Pancreas (tissue), 10 donors: ENCODE results near the gene PTPRG. TPM values are rescaled to one million over a fixed set of nuclear protein-coding genes. Genes with fewer than 3 reads are reported as not detected.

Source experiments
- ATAC-seq, 4 donors: fragments of 200-7000 bp; cut with Tn5 transposase; one replicate each; pipeline versions ENCODE4 v1.8.0 to v1.9.1; 2020; ENCODE audit warnings: mild to moderate bottlenecking in 4 of 4, moderate library complexity in 4 of 4
- DNase-seq, 6 donors: peaks; one replicate each; pipeline ENCODE4 v3.0.0-alpha.2; 2020
- FAIRE-seq: peaks from 2 replicates; lab custom pipeline; 2012; peaks lifted over from hg19 to GRCh38; lab: Jason Lieb, UNC
- H3K27ac ChIP-seq, 4 donors: fragments of 200-600 bp; sonication (generic); 1 replicate in 3 of 4; 2 replicates in 1 of 4; pipeline versions ENCODE4 v1.5.0 to v1.8.0; 2020
- H3K27me3 ChIP-seq, 4 donors: fragments of 200-600 bp; one replicate each; pipeline ENCODE4 v1.8.0; 2021
- H3K36me3 ChIP-seq, 3 donors: fragments of 200-600 bp; sonication (generic) in 1 of 3; one replicate each; pipeline versions ENCODE4 v1.5.0 to v1.8.0; 2020 to 2021
- H3K4me1 ChIP-seq, 3 donors: fragments of 200-600 bp; one replicate each; pipeline ENCODE4 v1.8.0; 2021
- H3K4me3 ChIP-seq, 4 donors: fragments of 200-600 bp; sonication (generic) in 2 of 4; one replicate each; pipeline versions ENCODE4 v1.5.0 to v1.8.0; 2020 to 2021
- H3K9me3 ChIP-seq, 4 donors: fragments of 200-600 bp; one replicate each; pipeline ENCODE4 v1.8.0; 2021
- WGBS, 2 donors: extraction: QIAGEN DNeasy Blood & Tissue Kit; methylation state at CpG; one replicate each; pipeline ENCODE4 v1.1.7; 2013; 5-methylcytosine and 5-hydroxymethylcytosine counted together
- intact Hi-C, 3 donors: fragments of 100-400 bp; cut with DNase I; formaldehyde crosslinking; loops; one replicate each; pipeline versions ENCODE4 v1.11.1 to v1.14.2; 2022
- polyA plus RNA-seq, 2 donors: library from polyadenylated mRNA; stranded (reverse); fragments of 200-250 nt; gene quantifications; one replicate each; pipeline ENCODE4 v1.2.3, GENCODE V29; 2013
- total RNA-seq, 6 donors: library from RNA; stranded (reverse); fragmentation: NEBNext Ultra II Directional in 4 of 6; extraction: Animal tissue kit (Norgen Biotek cat#: 25700) in 4 of 6; gene quantifications; one replicate each; pipeline versions ENCODE4 v1.2.1 to v1.2.4, GENCODE V29; 2021 to 2023
- TF ChIP-seq, protein P1 (sequence below), 4 donors: fragments of 200-600 bp; sonication (generic) in 3 of 4; IDR thresholded peaks; one replicate each; pipeline versions ENCODE4 v1.5.0 to v1.8.0; 2021; ENCODE audit warnings: antibody characterized with exemption in 4 of 4
- donor health status: healthy with polysubstance abuse.
- donor health status: DM: no; HTN: no; CAD: no; lungs with moderate emphysema.
- donor health status: DM: no; HTN: no; CAD: no.
- donor health status: control.
- donor health status: control.
- donor health status: Bipolar disorder and iron deficiency.
- donor health status: DM: yes; HTN: yes; CAD: no.
- donor health status: DM: no; HTN: no; CAD: no.
- donor health status: DM: no; HTN: no; CAD: no.
- donor health status: DM: yes; HTN: yes; CAD: no.

Gene PTPRG
- total and polyA plus RNA-seq, 8 donors, result 2.8 to 20.5 (median 9.5) TPM

DNA sequence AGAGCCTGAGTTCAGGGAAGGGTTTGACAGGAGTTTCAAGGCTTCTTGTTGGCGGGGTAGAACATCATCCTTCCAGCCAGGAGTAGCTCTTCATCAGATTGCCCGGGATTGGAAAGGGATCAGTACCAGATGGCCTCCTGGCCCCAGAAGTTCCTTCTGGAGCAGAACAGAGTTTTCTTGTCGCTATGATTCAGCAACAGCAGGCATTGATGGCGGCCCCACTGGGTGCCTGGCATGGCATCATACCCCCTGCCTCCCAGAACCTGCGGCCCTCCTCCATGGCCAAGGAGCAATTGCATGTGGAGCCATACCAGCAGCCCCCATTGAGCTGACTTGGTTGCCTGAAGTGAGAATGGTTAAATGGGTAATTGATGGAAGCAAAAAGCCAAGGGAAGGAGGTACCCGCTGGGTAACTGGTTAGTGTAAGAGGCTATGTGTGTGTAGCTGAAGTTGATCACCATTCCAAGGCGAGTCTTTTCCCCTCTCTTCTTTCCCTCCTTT, 305.6 kb downstream of the PTPRG start:
- TF ChIP-seq, protein P1, sequence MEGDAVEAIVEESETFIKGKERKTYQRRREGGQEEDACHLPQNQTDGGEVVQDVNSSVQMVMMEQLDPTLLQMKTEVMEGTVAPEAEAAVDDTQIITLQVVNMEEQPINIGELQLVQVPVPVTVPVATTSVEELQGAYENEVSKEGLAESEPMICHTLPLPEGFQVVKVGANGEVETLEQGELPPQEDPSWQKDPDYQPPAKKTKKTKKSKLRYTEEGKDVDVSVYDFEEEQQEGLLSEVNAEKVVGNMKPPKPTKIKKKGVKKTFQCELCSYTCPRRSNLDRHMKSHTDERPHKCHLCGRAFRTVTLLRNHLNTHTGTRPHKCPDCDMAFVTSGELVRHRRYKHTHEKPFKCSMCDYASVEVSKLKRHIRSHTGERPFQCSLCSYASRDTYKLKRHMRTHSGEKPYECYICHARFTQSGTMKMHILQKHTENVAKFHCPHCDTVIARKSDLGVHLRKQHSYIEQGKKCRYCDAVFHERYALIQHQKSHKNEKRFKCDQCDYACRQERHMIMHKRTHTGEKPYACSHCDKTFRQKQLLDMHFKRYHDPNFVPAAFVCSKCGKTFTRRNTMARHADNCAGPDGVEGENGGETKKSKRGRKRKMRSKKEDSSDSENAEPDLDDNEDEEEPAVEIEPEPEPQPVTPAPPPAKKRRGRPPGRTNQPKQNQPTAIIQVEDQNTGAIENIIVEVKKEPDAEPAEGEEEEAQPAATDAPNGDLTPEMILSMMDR (IDR thresholded peaks at IDR 0.05), result no peak
- Histone ChIP-seq H3K4me1 (no peaks in the 10 kb centered on the region), H3K36me3 (no peaks in the 10 kb centered on the region), H3K4me3 (no peak overlapping the region), H3K27me3 (no peaks in the 10 kb centered on the region), H3K9me3 (no peaks in the 10 kb centered on the region), H3K27ac (no peak overlapping the region)
- FAIRE-seq, result no peak
- WGBS, 2 donors, result 95 to 97% methylated on average over 7 of the region's 7 CpGs
- intact Hi-C loops, result no loop called here
- no peak for ATAC-seq
- DNase-seq, result no peak

DNA sequence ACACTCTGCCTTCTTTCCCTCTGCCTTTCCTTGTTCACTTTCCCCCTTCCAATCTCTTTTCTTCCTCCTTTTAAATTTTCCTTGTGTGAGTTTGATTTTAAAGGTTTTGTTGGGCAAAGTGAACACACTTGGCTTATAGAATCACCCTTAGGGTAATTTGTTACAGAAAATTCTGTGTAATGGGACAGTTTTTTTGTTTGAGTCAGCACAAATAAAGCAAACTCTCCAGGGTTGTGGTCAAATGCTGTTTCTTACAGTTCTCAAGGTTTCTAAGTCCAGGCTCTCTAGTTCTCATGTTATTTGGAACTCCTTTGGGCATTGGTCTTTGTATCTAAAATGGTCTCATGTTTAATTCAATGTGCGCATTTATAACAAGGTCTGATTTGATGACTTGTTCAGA, 307.1 kb downstream of the PTPRG start:
- DNase-seq (no peak), ATAC-seq (no peak), FAIRE-seq (no peak)
- H3K4me1 ChIP-seq, result no peaks in the 10 kb centered on the region
- H3K36me3 ChIP-seq, result no peaks in the 10 kb centered on the region
- H3K9me3 ChIP-seq, result no peaks in the 10 kb centered on the region
- no peaks in the 10 kb centered on the region for H3K27me3 ChIP-seq
- 89 to 100% methylated on average over 1 of the region's 1 CpG for WGBS, 2 donors
- TF ChIP-seq, protein P1 (IDR thresholded peaks at IDR 0.05), result no peak
- no peak overlapping the region for H3K27ac ChIP-seq
- no peak overlapping the region for H3K4me3 ChIP-seq
- intact Hi-C loops, result no loop called here

DNA sequence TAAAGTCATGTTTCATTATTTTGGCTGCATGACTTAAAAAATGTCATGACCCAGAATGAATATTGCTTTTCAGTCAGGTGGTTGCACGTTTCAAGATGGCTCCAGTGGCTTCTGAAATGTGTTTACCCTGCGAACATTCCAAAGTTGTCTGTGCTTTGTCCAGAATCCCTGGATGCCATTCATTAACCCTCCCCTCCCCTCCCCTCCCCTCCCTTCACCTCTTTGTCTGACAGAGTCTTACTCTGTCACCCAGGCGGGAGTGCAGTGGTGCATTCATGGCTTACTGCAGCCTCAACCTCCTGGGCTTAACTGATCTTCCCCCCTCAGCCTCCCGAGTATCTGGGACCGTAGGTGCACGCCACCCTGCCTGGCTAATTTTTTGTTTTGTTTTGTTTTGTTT, 308.0 kb downstream of the PTPRG start:
- WGBS, 2 donors, result 87 to 89% methylated on average over 6 of the region's 6 CpGs
- intact Hi-C loops, result no loop called here

DNA sequence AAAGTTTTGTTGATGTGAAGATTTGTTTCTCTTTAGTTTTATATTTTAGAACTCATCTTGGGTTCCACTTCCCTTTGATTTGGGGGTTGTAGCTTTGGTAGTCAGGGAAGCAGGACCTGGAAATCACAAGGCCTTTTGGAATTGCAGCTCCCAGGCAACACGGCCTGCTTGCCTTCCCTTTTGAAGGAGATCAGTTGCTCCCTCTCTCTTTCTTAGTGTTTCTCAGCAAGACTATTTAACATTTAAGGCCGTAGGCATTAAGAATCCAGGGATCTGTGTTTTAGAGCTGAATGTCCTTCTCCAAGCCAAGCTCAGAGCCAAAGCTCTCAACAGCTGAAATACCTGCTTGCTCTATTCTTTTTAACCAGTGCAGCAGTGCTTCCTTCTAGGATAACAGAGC, 310.3 kb downstream of the PTPRG start:
- Histone ChIP-seq H3K27me3 (no peaks in the 10 kb centered on the region), H3K4me3 (no peak overlapping the region), H3K4me1 (no peaks in the 10 kb centered on the region), H3K36me3 (no peaks in the 10 kb centered on the region), H3K9me3 (no peaks in the 10 kb centered on the region), H3K27ac (no peak overlapping the region)
- FAIRE-seq, result no peak
- WGBS, 2 donors, result 93 to 94% methylated on average over 2 of the region's 2 CpGs
- no peak for ATAC-seq
- TF ChIP-seq, protein P1 (IDR thresholded peaks at IDR 0.05), result no peak
- DNase-seq, result no peak
- intact Hi-C loops, result no loop called here

More for the DNA sequence above, 308.0 kb downstream of the PTPRG start:
- Histone ChIP-seq H3K27me3 (no peaks in the 10 kb centered on the region), H3K4me3 (no peak overlapping the region), H3K27ac (no peak overlapping the region), H3K36me3 (no peaks in the 10 kb centered on the region), H3K4me1 (no peaks in the 10 kb centered on the region), H3K9me3 (no peaks in the 10 kb centered on the region)
- ATAC-seq (no peak), DNase-seq (no peak), FAIRE-seq (no peak)
- TF ChIP-seq, protein P1 (IDR thresholded peaks at IDR 0.05), result no peak

DNA sequence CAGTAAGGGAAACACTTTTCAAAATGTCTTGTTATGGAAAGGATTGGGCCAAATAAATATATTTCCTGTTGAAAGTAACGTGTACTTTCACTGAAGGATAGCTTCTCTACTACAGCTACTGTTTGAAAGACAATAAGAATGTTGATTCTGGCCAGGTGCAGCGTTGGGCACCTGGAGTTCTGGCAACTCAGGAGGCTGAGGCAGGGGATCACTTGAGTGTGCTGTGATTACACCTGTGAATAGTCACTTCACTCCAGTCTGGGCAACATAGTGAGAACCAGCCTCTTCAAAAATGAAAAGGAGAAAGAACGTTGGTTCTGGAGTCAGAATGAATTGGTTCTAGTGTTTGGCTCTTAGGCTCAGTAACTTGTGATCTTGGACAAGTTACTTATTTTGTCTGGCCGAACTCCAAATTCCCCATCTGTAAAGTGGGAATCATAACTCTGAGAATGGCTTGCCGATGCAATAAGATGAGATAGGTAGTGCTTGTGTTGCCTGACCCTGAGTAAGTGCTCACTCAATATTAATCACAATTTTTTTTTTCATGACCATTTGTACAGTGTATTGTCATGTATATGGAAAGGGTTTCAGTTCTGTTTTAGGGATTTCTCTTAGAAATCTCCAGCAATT, 310.8 kb downstream of the PTPRG start:
- no peak for DNase-seq
- Histone ChIP-seq H3K9me3 (no peaks in the 10 kb centered on the region), H3K4me1 (peaks cover 0 to 3% (median 0%) of the 10 kb centered on the region in 3 donors), H3K27me3 (no peaks in the 10 kb centered on the region), H3K4me3 (no peak overlapping the region), H3K27ac (no peak overlapping the region), H3K36me3 (no peaks in the 10 kb centered on the region)
- intact Hi-C loops, result no loop called here
- 63 to 65% methylated on average over 5 of the region's 5 CpGs for WGBS, 2 donors
- FAIRE-seq, result no peak
- TF ChIP-seq, protein P1 (IDR thresholded peaks at IDR 0.05), result no peak
- no peak for ATAC-seq
